IPS-NIHi7 (cell line): ENCODE measurements around the gene KIF3A.

ENCODE experiments used
- DNase-seq: peaks from one replicate; pipeline ENCODE4 v3.0.0; 2012; ENCODE audit warnings: mixed read lengths; ENCODE audit errors: extremely low spot score

KIF3A gene

GRCh38 chr5:132753135-132753987 is 16.0 kb upstream of the KIF3A start:
- DNase-seq: peak; percentile 61

GRCh38 chr5:132752581-132753125 is 15.3 kb upstream of the KIF3A start:
- peak; percentile 1 for DNase-seq

GRCh38 chr5:132751971-132752580 is 14.7 kb upstream of the KIF3A start:
- DNase-seq: peak; percentile 5

- DNase-seq: no peak
These were observed 14.1 kb upstream of the KIF3A start for GRCh38 chr5:132751444-132751843.

- DNase-seq: peak; percentile 2
These were observed 13.3 kb upstream of the KIF3A start for GRCh38 chr5:132750471-132751230.

GRCh38 chr5:132749506-132749905 is 12.2 kb upstream of the KIF3A start:
- peak; percentile 3 for DNase-seq

GRCh38 chr5:132748522-132749000 is 11.2 kb upstream of the KIF3A start:
- peak; percentile 5 for DNase-seq

GRCh38 chr5:132747616-132748440 is 10.5 kb upstream of the KIF3A start:
- peak; percentile 49 for DNase-seq

- peak; percentile 74 for DNase-seq
These were observed 9.7 kb upstream of the KIF3A start, which contains the start of gene CCNI2 for GRCh38 chr5:132746954-132747615. Gene CCNI2, plus strand, starts transcription at chr5:132747426. Its CDS starts 70 bp downstream, at chr5:132747496.

- no peak for DNase-seq
These were observed 9.2 kb upstream of the KIF3A start for GRCh38 chr5:132746592-132746953.

GRCh38 chr5:132744659-132745058 is 7.3 kb upstream of the KIF3A start:
- no peak for DNase-seq

- DNase-seq: no peak
These were observed 5.3 kb upstream of the KIF3A start for GRCh38 chr5:132742626-132743025.

- no peak for DNase-seq
These were observed 4.8 kb upstream of the KIF3A start for GRCh38 chr5:132742158-132742557.

- no peak for DNase-seq
These were observed 1.9 kb upstream of the KIF3A start for GRCh38 chr5:132739232-132739631.

- no peak for DNase-seq
These were observed 786 bp upstream of the KIF3A start for GRCh38 chr5:132737982-132738681.

GRCh38 chr5:132734687-132735086 is 2.7 kb downstream of the KIF3A start:
- DNase-seq: no peak

- no peak for DNase-seq
These were observed 3.7 kb downstream of the KIF3A start for GRCh38 chr5:132733499-132734148.

GRCh38 chr5:132729896-132730295 is 7.5 kb downstream of the KIF3A start:
- DNase-seq: no peak

GRCh38 chr5:132725745-132726144 is 11.6 kb downstream of the KIF3A start:
- no peak for DNase-seq
